HG03159 (cell line): ENCODE results near the gene KRTAP10-4.

Experiments used
- ATAC-seq: cut with Tn5 transposase; IDR thresholded peaks from one replicate; pipeline ENCODE4 v1.9.1; 2021; ENCODE audit warnings: mild to moderate bottlenecking, moderate library complexity; ENCODE audit not compliant: unreplicated experiment

Gene KRTAP10-4

DNA sequence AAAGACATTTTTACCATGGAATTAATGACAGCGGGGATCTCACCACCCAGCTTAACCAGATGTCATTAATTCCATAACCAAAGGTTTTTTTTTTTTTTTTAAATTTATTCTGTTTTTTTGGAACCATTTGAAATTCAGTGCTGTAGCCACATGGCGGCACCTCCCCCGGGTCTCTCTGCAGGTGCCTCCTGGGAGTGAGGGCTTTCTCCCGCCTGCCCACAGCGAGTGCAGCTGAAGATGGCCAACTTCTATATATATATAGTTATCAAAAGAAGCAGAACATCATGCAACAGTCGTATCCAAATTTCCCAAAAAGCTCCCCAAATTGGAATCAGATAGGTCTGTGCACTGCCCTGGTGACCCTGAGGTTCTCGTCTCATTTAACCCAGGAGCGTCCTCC lies 41.9 kb downstream of the KRTAP10-4 start:
- ATAC-seq, result no peak

DNA sequence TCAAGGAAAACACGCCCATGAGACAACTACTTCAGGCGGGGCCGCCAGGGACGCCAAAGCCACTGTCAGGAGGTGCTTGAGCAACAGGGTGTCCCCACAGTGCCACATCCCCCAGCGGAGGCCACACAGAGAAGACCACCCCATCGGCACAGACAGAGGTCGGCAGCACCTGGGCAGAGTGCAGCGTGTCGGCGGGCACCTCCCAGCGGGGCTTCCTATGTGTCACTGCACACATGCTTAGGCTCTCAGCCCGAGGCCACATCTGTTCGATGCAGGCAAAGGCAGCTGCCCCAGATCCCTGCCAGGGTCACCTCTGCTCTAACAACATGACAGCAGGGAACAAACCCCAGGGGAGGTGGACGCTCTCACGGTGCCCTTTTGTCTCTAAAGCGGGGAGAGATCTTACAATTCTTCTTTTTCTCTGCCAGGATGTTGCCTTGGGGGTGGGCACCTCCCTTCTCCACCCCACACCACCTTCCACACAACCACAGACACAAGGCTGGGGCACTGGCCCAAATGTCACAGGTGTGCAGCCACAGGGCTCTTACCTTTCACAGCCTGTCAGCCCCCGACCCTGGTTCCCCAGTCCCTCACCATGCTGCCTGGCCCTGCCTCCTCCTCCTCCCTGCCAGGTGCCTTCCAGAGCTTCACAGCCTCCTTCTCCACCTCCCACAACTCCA lies 42.5 kb downstream of the KRTAP10-4 start:
- ATAC-seq, result no peak

DNA sequence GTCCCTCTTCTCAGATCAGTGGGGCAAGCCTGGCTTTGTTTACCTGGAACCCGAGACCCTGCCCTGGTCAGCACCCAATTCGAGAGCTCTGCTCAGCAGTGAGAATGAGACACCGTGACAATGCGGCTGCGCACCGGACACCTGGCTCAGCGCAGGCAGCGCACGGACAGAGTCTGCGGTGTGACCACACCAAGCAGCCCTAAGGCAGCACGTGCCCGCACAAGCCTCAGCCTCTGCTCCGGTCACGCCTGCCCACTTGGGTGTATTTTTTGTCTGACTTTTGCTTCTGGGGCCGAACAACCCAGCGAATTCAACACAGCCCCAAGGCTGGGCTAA lies 43.0 kb downstream of the KRTAP10-4 start:
- no peak for ATAC-seq

DNA sequence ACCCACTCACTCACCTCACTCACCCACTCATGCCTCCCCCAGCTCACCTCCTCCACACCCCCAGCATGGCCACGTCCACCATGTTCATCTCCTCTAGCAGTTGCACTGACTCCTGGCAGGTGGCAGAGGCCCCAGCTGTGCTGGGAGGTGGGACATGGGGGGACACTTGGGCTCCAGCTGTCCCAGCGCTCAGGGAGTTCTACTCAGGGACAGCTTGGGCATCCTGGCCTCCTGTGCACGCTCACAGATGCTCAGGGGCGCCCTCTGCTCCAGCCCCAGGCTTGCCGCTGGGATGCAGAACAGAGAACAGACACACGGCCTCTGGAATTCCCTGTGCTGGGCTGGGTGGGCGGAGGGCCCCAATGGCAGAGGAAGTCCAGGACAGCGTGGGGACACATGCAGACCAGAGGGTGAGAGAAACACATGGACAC lies 43.6 kb downstream of the KRTAP10-4 start:
- ATAC-seq, result no peak

DNA sequence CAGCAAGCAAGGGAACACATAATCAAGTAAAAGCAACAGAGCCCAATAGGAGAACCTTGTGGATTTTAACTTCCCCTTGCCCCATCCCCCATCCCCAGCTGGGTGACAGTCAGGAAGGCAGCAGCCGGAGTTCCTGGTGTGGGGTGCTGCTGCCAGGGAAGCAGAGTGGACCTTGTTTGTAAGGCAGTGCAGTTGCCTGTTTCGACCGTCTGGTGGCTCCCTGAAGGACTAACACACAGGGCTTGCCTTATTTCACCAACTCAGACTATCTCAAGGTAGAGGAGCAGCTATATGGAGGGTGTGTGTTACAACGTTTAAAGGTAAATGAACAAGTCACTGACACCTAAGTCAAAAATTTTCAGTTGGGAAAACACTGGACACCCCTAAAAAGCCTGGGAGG lies 45.0 kb downstream of the KRTAP10-4 start:
- no peak for ATAC-seq

DNA sequence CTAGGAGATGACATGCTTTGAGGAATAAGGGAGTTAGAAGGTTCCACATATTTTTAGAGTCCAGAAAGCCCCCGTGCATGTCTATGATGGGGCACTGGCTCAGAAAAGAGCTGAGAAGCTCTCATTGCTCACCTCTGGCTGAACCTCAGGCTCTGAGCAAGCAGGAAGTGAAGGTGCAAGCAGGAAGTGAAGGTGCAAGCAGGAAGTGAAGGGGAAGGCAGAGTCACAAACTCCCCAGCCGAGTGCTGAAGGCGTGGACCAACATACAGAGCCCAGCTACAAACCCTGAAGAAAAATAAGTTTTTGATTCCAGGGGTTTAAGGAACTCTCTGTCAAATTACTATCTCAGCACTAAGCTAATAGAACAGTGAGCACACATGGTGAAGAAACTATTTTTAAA lies 45.4 kb downstream of the KRTAP10-4 start:
- no peak for ATAC-seq

DNA sequence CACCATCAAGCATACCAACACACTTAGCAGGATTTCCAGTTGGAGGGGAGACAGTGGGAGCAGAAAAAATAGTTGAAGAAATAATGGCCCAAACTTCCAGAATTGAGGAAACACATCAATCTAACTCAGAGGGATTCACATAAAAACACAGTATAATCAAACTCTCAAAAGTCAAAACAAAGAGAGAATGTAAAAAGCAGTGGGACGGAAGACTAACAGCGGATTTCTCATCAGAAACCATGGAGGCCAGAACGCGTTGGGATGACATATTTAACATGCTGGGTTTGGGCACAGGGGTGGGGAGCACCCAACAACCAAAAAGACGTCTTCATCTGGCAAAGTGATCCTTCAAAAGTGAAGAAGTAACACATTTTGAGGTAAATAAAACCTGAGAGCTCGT lies 46.4 kb downstream of the KRTAP10-4 start:
- no peak for ATAC-seq

DNA sequence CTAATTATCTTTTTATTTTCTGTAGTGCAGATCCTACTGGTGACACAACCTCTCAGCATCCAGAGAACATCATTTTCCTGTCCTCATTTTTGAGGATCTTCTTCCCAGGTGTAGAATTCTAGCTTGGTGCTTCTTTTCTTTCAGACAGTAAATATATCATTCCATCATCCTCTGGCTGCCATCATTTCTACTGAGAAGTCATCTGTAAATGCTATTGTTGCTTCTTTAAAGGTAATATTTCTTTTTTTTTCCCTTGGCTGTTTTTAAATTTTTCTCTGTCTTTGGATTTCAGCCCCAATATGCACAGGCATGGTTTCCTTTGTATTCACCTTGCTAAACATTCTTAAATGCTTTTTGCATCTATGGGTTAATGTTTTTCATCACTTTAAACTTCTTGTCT lies 50.0 kb downstream of the KRTAP10-4 start:
- ATAC-seq, result no peak
